D721Med (cell line): ENCODE measurements around the gene CPEB4.

ENCODE experiments used
- DNase-seq: peaks from one replicate; pipeline ENCODE4 v3.0.0; 2011; ENCODE audit warnings: low spot score; ENCODE audit not compliant: insufficient read length
- FAIRE-seq: peaks from 2 replicates; lab custom pipeline; 2011; peaks lifted over from hg19 to GRCh38; lab: Jason Lieb, UNC
- TF ChIP-seq, protein P1 (sequence below): IDR thresholded peaks from 2 replicates; pipeline ENCODE4 v1.5.1; 2012; ENCODE audit warnings: mild to moderate bottlenecking, control low read depth; ENCODE audit not compliant: insufficient read depth; ENCODE audit errors: missing control alignments

CPEB4 gene

DNA sequence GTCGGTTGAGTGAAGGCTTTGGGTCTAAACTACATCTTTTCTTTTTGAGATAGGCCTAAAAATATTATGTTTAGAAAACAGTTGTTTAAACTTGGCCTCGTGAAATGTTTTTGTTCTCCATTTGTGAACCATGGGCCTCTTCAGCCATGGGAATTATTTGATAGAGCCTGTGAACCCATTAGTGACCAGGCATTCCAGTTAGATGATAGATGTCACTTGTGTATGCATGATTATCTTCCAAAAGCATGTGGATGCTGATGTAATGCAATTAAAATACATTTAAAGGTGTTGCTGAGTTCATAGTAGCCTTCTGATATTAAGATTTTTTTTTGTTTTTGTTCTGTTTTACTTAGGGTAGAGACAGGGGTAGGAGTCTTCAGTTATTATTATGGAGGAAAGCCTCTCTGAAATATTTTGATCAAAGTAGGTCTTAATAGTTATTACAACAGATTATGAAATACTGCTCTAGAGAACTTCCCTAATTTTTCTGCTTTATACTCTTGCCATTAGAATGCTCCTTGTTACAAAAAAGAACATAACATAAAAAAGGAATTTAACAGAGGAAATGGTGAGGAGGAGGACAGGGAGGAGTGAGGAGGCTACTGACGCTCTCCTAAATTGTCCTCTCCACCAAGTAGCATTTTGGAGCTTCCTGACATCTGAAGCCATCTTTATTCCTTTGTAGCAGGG, 32.9 kb downstream of the CPEB4 start:
- no peak for DNase-seq
- TF ChIP-seq, protein P1, sequence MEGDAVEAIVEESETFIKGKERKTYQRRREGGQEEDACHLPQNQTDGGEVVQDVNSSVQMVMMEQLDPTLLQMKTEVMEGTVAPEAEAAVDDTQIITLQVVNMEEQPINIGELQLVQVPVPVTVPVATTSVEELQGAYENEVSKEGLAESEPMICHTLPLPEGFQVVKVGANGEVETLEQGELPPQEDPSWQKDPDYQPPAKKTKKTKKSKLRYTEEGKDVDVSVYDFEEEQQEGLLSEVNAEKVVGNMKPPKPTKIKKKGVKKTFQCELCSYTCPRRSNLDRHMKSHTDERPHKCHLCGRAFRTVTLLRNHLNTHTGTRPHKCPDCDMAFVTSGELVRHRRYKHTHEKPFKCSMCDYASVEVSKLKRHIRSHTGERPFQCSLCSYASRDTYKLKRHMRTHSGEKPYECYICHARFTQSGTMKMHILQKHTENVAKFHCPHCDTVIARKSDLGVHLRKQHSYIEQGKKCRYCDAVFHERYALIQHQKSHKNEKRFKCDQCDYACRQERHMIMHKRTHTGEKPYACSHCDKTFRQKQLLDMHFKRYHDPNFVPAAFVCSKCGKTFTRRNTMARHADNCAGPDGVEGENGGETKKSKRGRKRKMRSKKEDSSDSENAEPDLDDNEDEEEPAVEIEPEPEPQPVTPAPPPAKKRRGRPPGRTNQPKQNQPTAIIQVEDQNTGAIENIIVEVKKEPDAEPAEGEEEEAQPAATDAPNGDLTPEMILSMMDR: no peak

DNA sequence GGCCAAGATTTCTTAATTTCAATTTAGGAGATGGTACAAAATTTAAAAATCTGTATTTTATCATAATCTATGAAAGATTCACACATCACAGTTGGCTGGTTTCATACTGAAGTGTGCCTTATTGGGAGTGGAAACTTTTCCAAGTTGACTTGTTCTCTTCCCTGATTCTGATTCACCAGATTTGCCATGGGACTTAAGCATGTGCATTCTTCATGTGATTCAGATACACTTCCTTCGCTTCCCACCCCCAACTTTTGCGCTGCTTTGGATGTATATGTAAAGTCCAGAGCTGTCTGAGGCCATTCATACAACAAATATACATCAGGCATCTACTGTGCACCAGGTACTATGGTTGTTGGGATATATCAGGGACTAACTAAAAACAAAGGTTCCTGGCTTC, 34.4 kb downstream of the CPEB4 start:
- FAIRE-seq (no peak), DNase-seq (no peak)
- TF ChIP-seq, protein P1: no peak

More for the DNA sequence above, 32.9 kb downstream of the CPEB4 start:
- FAIRE-seq: no peak

DNA sequence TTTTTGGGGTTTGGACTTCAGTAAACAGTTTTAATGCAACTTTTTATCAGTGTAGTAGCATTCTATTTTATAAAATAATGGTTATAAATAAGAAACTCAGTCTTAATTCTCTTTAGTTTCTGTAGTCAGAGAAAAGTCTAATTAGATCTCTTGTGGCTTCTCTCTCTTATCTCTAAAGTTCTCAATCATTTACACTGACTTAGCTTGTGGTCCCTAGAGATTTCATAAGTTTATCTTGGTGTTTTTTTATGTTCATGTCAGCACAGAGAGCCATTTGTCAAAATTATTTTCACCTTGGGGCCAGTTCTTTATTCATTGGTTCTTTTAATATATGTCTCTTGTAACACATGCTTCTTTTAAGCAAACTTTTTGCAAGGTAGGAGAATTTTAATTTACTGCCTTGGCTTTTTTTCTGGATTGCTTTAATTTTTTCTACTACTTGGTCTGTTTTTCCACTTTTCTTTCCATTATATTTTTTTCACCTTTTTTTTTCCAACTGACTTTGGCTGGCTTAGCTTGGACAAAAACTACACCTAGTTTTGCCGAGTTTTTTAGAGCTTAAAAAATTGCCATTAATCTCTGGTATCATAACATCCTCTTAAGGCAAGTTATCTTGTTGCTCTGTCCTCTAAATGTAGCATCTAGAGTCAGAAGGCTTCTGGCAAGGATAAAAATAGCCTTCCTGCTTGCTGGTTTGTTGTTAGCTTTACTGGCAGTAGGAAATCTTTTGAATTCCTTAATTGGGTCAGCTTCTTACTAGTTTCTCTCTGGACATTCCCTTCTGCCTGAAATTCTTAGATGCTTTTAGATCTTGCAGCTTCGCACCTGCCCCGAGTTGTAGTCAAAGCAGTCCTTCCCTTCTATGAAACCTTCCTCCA, 35.3 kb downstream of the CPEB4 start:
- FAIRE-seq (no peak), DNase-seq (no peak)
- TF ChIP-seq, protein P1: no peak

DNA sequence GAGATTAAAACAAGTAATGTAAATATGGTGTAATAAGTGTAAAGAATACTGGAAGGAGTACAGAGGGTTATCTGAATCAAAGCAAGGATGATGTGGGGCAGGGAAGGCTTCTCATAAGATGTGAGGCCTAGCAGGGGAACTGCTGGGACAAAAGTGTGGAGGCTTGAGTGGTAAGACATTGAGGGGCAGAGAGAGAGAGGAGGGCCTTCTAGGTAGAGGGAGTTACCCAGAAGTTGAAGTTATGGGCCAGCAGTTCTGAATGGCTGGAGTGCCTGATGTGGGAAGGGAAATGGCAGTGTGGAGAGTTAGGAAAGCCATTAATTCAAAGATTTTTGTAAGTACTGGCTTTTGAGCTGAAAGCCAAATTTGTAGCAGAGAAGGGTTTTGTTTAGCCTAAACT, 36.8 kb downstream of the CPEB4 start:
- no peak for DNase-seq
- FAIRE-seq: no peak
- TF ChIP-seq, protein P1: no peak

DNA sequence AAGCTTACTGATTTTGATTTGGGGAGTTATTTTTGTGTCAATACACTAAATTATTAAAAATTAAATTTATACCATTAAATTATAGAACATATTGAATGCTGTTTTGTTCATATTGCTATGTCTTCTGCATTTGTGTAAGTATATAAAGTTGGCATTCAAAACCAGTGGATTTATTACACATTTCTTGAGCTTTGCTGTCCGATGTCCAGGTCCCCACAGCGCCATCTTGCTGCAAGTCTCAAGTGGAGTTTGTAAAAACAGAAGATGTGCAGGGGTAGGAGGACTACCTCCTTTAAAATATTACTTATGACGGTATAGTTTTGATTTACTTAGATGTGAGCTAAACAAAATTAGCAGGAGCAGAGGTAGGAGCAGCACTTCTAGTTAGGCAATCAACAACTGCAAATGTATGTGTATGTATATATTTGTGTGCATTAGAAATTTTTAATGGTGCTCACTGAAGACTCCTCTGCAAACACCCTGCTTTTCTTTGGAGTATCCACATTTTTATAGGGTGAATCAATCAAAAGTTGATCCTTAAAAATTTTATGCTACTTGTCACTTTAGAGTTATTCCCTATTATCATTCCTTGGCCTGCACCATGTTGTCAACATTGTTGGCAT, 37.4 kb downstream of the CPEB4 start:
- FAIRE-seq: no peak
- DNase-seq: no peak
- TF ChIP-seq, protein P1: peak; percentile 70

DNA sequence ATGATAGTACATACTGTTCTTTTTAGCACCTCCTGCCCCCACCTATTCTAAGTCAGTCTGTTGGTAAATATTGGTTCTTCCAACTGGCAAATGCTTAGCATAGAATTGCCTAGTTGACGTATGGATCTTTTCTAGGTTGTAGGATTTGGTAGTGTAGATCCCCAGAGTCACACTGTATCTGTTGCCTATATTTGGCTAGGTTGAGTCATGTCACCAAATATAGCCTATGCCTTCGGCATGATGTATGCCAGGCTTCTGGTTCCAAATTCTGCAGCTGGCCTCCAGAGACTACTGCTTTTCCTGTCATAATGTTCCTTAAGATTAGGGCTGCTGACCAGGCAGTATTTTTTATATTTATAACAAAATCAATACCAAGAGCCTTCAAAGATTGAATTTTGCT, 38.2 kb downstream of the CPEB4 start:
- no peak for FAIRE-seq
- TF ChIP-seq, protein P1: no peak
- no peak for DNase-seq
